ENCODE measurements around the gene PTER.

PTER gene

DNA sequence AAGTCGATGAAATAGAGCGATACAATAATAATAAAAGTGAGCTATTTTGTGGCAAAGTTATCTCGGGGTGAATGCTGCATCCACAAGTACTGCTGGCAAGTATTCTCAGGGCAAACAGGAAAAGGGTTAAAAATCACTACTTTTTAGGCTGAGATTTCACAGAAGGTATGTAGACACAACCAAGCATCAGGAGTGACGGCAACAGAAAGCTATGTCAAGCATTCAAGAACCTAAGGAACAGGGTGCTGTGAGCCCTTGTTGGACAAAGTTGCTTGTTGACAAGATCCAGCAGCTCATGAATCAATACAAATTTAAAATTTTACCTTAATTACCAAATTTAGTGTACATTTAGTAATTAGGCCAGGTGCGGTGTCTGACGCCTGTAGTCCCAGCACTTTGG lies 126.1 kb downstream of the PTER start:
- H3K4me3 ChIP-seq (replicated peaks; ENCODE audit: low read depth, low read length), result no peak overlapping the region
- DNase-seq (ENCODE audit: low read depth), result no peak
- TF ChIP-seq, protein P1, sequence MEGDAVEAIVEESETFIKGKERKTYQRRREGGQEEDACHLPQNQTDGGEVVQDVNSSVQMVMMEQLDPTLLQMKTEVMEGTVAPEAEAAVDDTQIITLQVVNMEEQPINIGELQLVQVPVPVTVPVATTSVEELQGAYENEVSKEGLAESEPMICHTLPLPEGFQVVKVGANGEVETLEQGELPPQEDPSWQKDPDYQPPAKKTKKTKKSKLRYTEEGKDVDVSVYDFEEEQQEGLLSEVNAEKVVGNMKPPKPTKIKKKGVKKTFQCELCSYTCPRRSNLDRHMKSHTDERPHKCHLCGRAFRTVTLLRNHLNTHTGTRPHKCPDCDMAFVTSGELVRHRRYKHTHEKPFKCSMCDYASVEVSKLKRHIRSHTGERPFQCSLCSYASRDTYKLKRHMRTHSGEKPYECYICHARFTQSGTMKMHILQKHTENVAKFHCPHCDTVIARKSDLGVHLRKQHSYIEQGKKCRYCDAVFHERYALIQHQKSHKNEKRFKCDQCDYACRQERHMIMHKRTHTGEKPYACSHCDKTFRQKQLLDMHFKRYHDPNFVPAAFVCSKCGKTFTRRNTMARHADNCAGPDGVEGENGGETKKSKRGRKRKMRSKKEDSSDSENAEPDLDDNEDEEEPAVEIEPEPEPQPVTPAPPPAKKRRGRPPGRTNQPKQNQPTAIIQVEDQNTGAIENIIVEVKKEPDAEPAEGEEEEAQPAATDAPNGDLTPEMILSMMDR (IDR thresholded peaks at IDR 0.05; ENCODE audit: low read length, missing control alignments), result no peak

Data from fibroblast of pulmonary artery (primary cell).